ENCODE results near the gene ARHGAP10. TPM values are rescaled to one million over a fixed set of nuclear protein-coding genes. Genes with fewer than 3 reads are reported as not detected.
"Not testable (repeated sequence)": the region's sequence is repeated elsewhere in the genome, so short reads cannot be mapped to it uniquely, and the experiment has no call there.

ARHGAP10 gene
- total RNA-seq, 1 donor from 2014 or later, result 26.9 TPM

DNA sequence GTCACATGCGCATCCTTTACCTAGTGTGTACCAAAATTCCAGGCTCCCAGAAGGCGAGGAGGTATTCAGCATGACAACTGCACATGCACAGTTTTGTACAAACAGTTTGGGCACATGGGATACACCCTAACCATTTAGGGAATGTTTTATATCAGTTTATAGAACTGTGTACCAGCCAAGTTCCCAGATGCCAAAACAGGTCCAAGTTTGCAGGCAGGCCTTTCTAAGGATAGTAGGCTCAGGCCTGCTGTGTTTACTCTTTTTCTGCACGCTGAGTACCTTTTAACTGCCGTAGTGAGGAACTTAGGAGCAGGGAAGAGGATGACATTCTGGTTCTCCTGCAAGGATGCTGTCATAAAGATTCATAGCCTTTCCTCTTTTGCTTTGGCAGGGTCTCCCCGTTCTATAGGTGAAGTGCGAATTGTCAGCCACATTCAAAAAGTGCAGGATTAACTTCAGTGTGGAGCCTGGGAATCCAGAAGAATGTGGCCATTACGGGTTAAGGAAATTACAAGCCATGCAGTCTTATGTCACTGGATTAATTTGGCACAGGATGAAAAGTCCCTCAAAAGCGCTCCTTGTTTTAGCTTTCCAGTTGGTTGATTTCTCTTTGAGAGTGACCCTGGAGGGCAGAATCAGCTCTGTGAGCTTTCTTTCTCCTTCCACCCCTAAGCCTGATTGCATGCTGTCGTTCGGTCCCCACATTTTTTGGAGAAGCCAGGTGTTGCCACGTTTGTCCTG, 259.8 kb downstream of the ARHGAP10 start:
- TF ChIP-seq, protein P1, sequence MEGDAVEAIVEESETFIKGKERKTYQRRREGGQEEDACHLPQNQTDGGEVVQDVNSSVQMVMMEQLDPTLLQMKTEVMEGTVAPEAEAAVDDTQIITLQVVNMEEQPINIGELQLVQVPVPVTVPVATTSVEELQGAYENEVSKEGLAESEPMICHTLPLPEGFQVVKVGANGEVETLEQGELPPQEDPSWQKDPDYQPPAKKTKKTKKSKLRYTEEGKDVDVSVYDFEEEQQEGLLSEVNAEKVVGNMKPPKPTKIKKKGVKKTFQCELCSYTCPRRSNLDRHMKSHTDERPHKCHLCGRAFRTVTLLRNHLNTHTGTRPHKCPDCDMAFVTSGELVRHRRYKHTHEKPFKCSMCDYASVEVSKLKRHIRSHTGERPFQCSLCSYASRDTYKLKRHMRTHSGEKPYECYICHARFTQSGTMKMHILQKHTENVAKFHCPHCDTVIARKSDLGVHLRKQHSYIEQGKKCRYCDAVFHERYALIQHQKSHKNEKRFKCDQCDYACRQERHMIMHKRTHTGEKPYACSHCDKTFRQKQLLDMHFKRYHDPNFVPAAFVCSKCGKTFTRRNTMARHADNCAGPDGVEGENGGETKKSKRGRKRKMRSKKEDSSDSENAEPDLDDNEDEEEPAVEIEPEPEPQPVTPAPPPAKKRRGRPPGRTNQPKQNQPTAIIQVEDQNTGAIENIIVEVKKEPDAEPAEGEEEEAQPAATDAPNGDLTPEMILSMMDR (IDR thresholded peaks at IDR 0.05), result no peak
- Histone ChIP-seq H3K4me3 (no peak overlapping the region), H3K4me1 (no peaks in the 10 kb centered on the region), H3K9me3 (no peaks in the 10 kb centered on the region), H3K36me3 (no peaks in the 10 kb centered on the region), H3K27ac (no peak overlapping the region), H3K27me3 (no peaks in the 10 kb centered on the region)
- no peak for ATAC-seq
- DNase-seq, result no peak
- intact Hi-C loops (cut with DNase I), result no loop called here

DNA sequence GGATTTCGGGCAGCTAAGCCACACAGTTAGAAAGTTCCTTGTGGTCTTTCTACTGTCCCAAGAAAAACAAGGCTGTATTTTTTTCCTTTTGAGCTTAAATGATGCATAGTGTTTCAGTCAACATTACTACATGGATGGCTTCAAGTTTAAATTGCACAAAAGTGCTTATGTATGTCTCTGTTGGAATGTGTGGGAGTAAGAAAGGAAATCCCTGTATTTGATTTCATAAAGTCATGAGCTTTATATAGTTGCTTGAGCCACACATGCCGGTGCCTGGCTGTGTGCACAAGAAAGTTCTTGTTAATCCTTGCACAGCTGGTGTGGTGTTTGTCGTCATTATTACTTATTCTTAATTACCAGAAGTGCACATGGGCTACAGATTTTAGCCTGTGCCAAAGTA, 262.2 kb downstream of the ARHGAP10 start:
- H3K4me3 ChIP-seq, result no peak overlapping the region
- ATAC-seq (peak; percentile 51), DNase-seq (no peak)
- no peak overlapping the region for H3K27ac ChIP-seq
- no peaks in the 10 kb centered on the region for H3K4me1 ChIP-seq
- no peaks in the 10 kb centered on the region for H3K27me3 ChIP-seq
- H3K9me3 ChIP-seq, result no peaks in the 10 kb centered on the region
- intact Hi-C loops (cut with DNase I), result no loop called here
- H3K36me3 ChIP-seq, result no peaks in the 10 kb centered on the region
- TF ChIP-seq, protein P1 (IDR thresholded peaks at IDR 0.05), result no peak

DNA sequence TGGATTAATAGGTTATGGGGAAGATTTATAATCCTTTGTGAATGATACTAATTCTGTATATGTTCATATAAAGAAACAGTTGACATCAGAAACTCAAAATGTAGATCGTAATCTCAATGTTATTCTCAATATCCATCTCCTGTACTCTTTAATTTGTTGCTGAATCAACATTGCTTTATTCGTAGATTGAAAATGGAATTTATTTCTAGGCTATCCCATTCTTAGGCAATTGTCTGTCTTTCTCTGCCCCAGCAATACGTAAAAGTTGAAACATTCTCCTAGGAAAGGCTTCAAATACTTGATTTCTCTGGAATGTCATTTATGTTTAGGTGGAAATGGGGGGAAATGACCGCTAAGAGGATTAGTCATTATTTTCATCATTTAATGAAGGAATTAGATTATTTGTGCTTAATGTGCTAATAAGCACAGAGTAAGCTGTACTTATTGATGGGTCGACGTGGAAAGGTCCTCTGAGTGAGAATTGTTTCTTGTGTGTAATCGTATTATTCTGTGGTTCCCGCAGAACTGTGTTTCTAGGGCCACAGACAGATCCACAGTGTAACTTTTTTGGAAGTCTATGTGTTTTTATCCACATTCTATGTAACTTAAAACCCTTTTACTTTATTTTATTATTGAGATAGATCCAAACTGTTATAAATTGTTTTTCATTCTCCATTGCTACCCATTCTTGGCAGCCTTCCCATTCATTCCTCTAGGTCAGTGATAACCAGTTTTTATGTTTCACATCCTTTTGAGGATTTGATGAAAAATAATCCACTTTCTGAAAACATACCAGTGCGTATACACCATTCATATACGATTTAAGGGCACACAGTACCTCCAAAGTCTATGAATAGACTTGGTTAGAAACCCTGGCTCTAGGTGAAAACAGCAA, 262.9 kb downstream of the ARHGAP10 start:
- H3K36me3 ChIP-seq, result no peaks in the 10 kb centered on the region
- DNase-seq (no peak), ATAC-seq (no peak)
- TF ChIP-seq, protein P1 (IDR thresholded peaks at IDR 0.05), result no peak
- no peak overlapping the region for H3K4me3 ChIP-seq
- intact Hi-C loops (cut with DNase I), result no loop called here
- no peaks in the 10 kb centered on the region for H3K4me1 ChIP-seq
- H3K9me3 ChIP-seq, result no peaks in the 10 kb centered on the region
- no peak overlapping the region for H3K27ac ChIP-seq
- no peaks in the 10 kb centered on the region for H3K27me3 ChIP-seq

DNA sequence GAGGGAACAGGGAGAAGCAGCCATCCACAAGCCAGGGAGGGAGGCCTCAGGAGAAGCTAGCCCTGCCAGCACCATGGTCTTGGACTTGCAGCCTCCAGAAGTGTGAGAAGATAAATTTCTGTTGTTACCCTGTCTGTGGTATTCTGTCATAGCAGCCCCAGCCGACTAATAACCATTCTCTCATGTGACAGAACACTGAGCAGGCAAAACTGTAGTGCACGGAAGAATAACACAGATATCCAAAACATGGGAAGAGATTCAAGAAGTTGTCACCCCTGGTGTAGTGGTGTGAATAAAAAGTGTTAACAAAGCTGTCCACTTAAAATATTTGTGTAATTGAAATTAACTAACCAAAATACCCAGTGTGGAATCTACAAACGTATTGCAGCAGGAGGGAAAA, 265.0 kb downstream of the ARHGAP10 start:
- Histone ChIP-seq H3K4me3 (no peak overlapping the region), H3K4me1 (no peaks in the 10 kb centered on the region)
- TF ChIP-seq, protein P1 (IDR thresholded peaks at IDR 0.05), result no peak

DNA sequence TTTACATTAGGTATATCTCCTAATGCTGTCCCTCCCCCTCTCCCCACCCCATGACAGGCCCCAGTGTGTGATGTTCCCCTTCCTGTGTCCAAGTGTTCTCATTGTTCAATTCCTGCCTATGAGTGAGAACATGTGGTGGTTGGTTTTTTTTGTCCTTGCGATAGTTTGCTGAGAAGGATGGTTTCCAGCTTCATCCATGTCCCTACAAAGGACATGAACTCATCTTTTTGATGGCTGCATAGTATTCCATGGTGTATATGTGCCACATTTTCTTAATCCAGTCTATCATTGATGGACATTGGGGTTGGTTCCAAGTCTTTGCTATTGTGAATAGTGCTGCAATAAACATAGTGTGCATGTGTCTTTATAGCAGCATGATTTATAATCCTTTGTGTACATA, 268.1 kb downstream of the ARHGAP10 start:
- ATAC-seq; intact Hi-C loops (cut with DNase I); H3K4me1 ChIP-seq; DNase-seq; H3K36me3 ChIP-seq; H3K4me3 ChIP-seq; H3K9me3 ChIP-seq; H3K27me3 ChIP-seq; H3K27ac ChIP-seq: not testable (repeated sequence)

More for the DNA sequence above, 265.0 kb downstream of the ARHGAP10 start:
- H3K36me3 ChIP-seq, result no peaks in the 10 kb centered on the region
- no peaks in the 10 kb centered on the region for H3K27me3 ChIP-seq
- ATAC-seq (no peak), DNase-seq (no peak)
- no peaks in the 10 kb centered on the region for H3K9me3 ChIP-seq
- H3K27ac ChIP-seq, result no peak overlapping the region
- intact Hi-C loops (cut with DNase I), result no loop called here
